HAP-1 (cell line): Measurements from ENCODE around the gene SIX2.
A peak's percentile ranks its signal among the peaks of the same experiment; 100 is the strongest.

Experiments
- DNase-seq, 2 experiments: peaks; one replicate each; pipeline ENCODE4 v3.0.0-alpha.2; 2016 to 2020; ENCODE audit warnings: low spot score in 2 of 2
- H3K27me3 ChIP-seq: fragments of 250-450 bp; sonication (Bioruptor Pico); 2 replicates; pipeline ENCODE4 v1.5.1; 2020; ENCODE audit warnings: low read depth, mild to moderate bottlenecking, moderate library complexity
- H3K36me3 ChIP-seq: fragments of 250-450 bp; sonication (Bioruptor Pico); replicated peaks from 2 replicates; pipeline ENCODE4 v1.5.1; 2020; ENCODE audit warnings: mild to moderate bottlenecking
- H3K4me1 ChIP-seq: fragments of 250-450 bp; sonication (Bioruptor Pico); 2 replicates; pipeline ENCODE4 v1.5.1; 2020; ENCODE audit warnings: mild to moderate bottlenecking
- H3K4me3 ChIP-seq: fragments of 250-450 bp; sonication (Bioruptor Pico); 2 replicates; pipeline ENCODE4 v1.5.1; 2020; ENCODE audit warnings: mild to moderate bottlenecking, moderate library complexity
- H3K9me3 ChIP-seq: fragments of 250-450 bp; sonication (Bioruptor Pico); 2 replicates; pipeline ENCODE4 v1.5.1; 2020; ENCODE audit warnings: mild to moderate bottlenecking, moderate library complexity
- in situ Hi-C: fragments of 300-500 bp; cut with MboI; formaldehyde crosslinking; loops from 3 replicates; pipeline ENCODE4 v1.14.3; 2020; ENCODE audit warnings: low sequenced_read_pairs, inconsistent platforms, mixed read lengths

Gene SIX2

DNA sequence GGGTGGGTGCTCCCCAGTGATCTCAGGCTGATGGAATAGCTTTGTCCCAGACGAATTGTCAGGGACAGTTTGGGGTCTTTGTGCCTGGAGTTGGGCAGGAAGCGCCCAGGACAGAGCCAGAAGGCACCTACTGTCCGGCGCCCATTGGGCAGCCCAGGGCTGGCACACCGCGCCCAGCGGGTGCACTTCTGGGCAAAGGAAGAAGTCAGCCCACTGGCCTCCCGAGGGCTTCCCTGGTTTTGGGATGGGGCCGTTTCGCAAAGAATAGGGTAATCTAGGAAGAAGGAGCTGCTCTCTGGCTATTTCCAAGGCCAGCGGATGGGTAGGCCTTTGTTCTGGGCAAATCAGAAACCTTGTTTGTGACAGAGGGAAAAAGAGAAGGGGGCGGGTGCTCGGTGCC, 3.5 kb upstream of the SIX2 start:
- Histone ChIP-seq H3K4me3 (no peak overlapping the region), H3K36me3 (no peaks in the 10 kb centered on the region), H3K27me3 (peaks cover 7% of the 10 kb centered on the region), H3K9me3 (no peaks in the 10 kb centered on the region), H3K4me1 (peaks cover 11% of the 10 kb centered on the region)
- no peak for DNase-seq
- in situ Hi-C loops, result no loop called here

DNA sequence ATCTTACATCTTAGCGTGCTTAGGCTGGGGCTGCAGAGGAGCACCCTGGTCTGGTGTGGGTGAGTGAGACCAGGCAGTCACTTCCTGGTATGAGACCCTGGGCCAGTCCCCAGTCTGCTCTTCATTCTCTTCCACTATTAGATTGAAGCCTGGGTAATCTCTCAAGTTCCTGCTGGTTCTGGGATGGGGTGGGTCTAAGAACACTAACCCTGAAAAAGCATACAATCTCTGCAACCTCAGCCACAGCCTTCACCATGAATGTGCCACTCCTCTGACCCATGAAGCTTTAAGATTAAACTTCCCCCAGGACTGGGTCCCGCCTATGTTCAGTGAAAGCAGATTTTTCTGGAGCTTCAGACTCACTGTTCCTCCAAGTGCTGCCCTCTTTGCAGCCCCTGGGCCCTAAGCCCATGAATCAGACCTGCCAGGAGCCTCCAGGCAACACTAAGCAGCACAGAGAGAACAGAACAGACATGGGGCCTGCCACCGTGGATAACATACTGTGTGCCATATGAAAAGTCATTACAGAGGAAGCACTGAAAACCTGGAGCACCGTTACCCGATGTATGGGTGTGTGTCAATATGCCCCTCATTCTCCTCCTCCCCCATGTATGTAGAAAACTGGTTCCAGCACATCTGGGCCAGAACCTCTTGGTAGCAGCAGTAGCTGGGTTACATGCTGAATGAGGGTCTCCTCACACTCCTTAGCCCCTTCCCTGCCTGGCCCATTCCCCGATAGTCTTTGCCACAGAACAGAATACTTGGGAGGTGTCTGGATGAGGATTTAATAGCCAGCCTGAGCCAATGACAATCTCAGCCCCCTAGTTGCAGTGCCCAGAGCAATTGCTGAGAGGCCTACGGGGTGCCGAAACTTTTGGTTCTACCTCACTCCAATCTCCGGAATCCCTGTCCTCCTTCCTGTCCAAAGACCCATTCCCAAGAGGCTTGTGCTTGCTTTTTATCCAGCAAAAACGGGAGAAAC, 2.7 kb upstream of the SIX2 start:
- Histone ChIP-seq H3K9me3 (no peaks in the 10 kb centered on the region), H3K4me1 (peaks cover 11% of the 10 kb centered on the region), H3K4me3 (no peak overlapping the region), H3K36me3 (no peaks in the 10 kb centered on the region), H3K27me3 (peaks cover 7% of the 10 kb centered on the region)
- no peak for DNase-seq
- in situ Hi-C loops, result no loop called here

DNA sequence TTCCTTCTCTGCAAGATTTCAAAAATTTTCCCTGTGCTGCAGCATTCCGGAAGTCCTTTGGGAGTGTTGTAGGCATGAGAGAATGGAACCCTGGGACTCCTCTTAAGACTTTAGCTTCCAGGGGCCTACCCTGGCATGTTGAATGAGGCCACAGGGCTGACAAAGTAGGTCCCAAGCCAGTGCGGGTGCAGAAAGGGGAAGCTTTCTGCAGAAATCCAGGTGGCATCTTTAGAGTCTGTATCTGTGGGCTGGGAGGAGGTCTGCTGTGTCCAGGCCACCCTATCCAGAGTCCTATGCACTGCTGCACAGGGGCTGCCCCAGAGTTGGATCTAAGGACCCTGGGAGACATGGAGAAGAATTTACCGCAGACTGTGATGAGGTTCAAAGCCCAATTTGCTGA, 1.9 kb upstream of the SIX2 start:
- H3K36me3 ChIP-seq, result no peaks in the 10 kb centered on the region
- H3K4me1 ChIP-seq, result peaks cover 11% of the 10 kb centered on the region
- H3K9me3 ChIP-seq, result no peaks in the 10 kb centered on the region
- H3K4me3 ChIP-seq, result no peak overlapping the region
- peaks cover 5% of the 10 kb centered on the region; the same call in 1 of the 2 replicates for H3K27me3 ChIP-seq
- no peak for DNase-seq
- in situ Hi-C loops, result no loop called here

DNA sequence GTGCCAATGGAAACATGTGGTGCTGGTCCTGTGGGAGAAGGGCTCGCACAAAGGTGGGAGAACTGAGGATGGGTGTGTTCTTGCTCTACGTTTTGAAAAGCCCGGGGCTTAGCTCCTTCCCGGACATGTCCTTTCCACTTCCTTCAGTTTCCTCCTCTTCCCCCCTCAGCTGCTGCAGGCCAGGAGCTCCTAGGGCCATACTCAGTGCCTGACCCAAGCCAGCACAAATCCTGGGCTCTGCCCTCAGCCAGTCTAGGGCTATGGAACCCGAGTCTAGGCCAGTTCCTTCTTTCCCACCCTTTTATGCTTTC, 1.4 kb upstream of the SIX2 start:
- H3K4me3 ChIP-seq, result no peak overlapping the region
- DNase-seq, result no peak
- in situ Hi-C loops, result no loop called here

DNA sequence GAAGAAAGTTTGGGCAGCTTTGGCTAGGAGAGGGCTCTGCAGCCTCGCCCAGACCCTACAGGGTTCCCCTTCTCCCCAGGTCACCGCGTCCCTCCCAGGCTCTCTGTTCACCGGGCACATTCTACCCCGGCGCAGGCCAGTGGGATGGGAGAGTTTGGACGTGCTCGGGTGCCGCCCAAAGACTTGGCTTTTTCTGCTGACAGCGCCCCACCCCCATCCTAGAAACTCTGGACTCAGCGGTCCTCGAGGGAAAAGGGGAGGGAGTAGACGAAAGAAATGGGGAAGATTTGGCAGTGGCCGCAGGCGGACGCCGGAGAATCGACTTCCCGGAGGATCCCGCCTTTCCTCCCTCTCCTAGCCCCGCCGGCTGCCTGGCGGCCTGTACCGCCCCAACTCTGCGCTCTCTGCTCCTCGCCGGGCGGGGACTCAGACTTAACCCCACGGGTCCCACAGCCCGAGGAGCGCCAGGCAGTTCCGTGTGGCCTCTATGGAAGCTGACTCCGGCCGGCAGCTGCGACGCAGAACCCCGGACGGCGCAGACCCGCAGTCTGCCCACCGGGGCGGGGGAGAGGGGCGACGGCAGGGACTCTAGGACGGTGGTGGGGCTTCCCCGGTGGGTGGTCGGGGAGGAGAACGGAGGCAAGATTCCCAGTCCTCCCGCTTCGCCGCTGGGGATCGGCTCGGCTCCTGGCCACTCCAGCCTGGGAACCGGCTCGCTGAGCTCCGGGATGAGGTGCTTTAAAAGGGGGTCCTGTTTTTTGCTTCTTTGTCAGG, 863 bp upstream of the SIX2 start:
- peaks cover 11% of the 10 kb centered on the region for H3K4me1 ChIP-seq
- no peaks in the 10 kb centered on the region for H3K9me3 ChIP-seq
- DNase-seq, result peak; percentile 40 to 79
- no peaks in the 10 kb centered on the region for H3K27me3 ChIP-seq
- in situ Hi-C loops, result no loop called here
- no peaks in the 10 kb centered on the region for H3K36me3 ChIP-seq
- peak overlapping the region; percentile 30 for H3K4me3 ChIP-seq

More for the DNA sequence above, 1.4 kb upstream of the SIX2 start:
- peaks cover 11% of the 10 kb centered on the region for H3K4me1 ChIP-seq
- no peaks in the 10 kb centered on the region for H3K36me3 ChIP-seq
- H3K27me3 ChIP-seq, result peaks cover under 1% of the 10 kb centered on the region; the same call in 1 of the 2 replicates
- H3K9me3 ChIP-seq, result no peaks in the 10 kb centered on the region

DNA sequence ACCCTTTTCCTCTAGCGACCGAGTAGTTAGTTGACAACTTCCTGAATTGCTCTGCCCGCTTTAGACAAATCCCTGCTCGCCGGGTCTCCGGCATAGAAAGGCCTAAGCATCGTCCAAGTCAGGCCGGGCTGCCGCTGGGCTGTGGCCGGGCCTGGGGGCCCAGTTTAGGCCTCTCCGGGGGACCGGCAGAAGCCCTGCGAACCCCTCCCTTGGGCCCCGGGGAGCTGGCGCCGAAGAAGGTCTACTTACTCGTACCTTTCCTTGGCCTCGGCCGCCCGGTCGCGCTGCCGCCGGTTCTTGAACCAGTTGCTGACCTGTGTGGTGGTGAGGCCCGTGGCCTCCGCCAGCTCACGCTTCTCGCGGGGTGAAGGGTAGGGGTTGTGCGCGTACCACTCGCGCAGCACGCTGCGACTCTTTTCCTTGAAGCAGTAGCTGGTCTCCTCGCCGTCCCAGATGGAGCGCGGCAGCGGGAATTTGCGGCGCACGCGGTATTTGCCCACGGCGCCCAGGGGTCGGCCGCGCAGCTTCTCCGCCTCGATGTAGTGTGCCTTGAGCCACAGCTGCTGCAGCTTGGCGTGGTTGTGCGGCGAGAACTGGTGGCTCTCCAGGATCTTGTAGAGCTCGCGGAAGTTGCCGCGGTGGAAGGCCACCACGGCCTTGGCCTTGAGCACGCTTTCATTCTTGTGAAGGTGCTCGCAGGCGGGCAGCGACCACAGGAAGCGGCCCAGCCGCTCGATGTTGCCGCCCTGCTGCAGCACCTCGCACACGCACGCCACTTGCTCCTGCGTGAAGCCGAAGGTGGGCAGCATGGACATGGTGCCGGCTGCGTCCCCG, 739 bp downstream of the SIX2 start:
- H3K36me3 ChIP-seq, result no peaks in the 10 kb centered on the region
- H3K9me3 ChIP-seq, result no peaks in the 10 kb centered on the region
- peaks cover 7% of the 10 kb centered on the region for H3K4me1 ChIP-seq
- no peaks in the 10 kb centered on the region for H3K27me3 ChIP-seq
- in situ Hi-C loops, result no loop called here
- DNase-seq, result no peak
- H3K4me3 ChIP-seq, result no peak overlapping the region

DNA sequence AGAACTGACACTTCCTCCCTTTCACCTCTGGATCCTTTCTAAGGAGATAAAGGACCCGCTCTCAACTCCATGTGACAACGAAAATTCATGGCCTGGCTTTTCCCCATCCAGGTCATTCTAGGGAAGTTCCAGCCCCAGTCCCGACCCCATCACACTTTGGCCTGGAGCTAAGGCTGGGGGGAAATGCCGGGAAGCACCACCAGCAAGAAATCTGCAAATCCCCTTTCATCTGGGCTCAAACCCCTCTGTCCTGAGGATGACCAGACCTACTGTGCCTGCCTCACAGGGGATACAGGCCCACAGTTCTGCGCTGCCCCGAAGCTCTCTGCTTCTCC, 1.3 kb downstream of the SIX2 start:
- Histone ChIP-seq H3K4me3 (no peak overlapping the region), H3K36me3 (no peaks in the 10 kb centered on the region), H3K9me3 (no peaks in the 10 kb centered on the region), H3K4me1 (peaks cover 6% of the 10 kb centered on the region; the same call in 1 of the 2 replicates), H3K27me3 (no peaks in the 10 kb centered on the region)
- in situ Hi-C loops, result no loop called here
- no peak for DNase-seq

DNA sequence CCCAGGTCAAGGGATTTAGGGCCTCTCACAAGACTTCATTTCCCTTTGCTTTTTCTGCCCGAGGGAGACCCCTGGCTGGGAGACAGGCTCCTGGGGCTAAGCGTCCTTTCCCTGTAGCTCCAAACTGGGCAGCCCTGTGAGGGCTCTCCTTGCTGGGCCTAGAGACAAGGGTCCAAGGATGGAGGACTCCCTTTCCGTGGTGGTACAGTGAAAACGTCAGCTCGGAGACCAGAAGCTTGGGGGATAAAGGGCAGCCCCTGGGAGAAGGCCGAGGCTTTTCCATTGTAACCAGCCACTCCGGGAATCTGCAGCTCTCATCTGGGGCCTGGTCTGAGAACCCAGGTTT, 2.3 kb downstream of the SIX2 start:
- Histone ChIP-seq H3K4me3 (no peak overlapping the region), H3K27me3 (no peaks in the 10 kb centered on the region), H3K36me3 (no peaks in the 10 kb centered on the region), H3K4me1 (peaks cover 6% of the 10 kb centered on the region; the same call in 1 of the 2 replicates), H3K9me3 (no peaks in the 10 kb centered on the region)
- in situ Hi-C loops, result no loop called here
- DNase-seq, result no peak

DNA sequence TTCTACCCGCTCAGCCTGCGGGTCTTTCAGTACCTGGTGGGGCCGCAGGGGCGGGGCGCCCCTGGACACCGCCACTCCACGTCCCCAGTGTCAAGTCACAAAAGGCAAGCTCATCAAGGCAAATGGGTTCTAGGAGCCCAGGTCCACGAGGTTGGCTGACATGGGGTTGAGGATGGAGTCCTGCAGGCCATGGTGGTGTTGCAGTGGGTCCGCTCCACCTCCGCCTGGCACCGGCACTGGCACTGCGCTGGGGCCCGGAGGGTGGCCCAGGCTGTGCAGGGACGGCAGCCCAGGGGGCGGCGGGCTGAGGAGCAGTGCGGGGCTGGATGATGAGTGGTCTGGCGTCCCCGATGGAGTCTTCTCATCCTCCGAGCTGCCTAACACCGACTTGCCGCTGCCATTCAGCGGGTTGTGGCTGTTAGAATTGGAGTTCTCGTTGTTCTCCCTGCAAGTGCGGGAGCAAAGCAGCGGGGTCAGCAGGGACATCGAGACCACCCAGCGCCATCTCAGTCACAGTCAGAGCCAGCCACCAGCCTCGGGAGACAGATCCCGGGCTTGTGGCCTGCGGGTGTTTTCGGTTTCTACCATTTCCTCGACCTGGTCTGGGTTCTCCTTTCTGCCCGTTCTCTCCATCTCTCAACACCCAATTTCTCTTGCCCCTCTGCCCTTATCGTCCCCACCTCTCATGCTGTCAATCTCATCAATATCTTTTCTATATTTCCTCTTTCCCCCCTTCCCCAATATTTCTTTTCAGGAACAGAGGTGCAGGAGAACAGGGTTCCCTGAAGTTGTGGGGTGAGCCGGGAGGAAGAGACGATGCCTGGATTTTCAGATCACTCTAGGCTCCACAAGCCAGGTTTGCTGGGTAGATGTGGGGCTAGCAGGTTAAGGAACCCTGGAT, 3.0 kb downstream of the SIX2 start:
- Histone ChIP-seq H3K9me3 (no peaks in the 10 kb centered on the region), H3K4me1 (peaks cover 6% of the 10 kb centered on the region; the same call in 1 of the 2 replicates), H3K27me3 (no peaks in the 10 kb centered on the region), H3K36me3 (no peaks in the 10 kb centered on the region), H3K4me3 (no peak overlapping the region)
- DNase-seq, result no peak
- in situ Hi-C loops, result no loop called here

DNA sequence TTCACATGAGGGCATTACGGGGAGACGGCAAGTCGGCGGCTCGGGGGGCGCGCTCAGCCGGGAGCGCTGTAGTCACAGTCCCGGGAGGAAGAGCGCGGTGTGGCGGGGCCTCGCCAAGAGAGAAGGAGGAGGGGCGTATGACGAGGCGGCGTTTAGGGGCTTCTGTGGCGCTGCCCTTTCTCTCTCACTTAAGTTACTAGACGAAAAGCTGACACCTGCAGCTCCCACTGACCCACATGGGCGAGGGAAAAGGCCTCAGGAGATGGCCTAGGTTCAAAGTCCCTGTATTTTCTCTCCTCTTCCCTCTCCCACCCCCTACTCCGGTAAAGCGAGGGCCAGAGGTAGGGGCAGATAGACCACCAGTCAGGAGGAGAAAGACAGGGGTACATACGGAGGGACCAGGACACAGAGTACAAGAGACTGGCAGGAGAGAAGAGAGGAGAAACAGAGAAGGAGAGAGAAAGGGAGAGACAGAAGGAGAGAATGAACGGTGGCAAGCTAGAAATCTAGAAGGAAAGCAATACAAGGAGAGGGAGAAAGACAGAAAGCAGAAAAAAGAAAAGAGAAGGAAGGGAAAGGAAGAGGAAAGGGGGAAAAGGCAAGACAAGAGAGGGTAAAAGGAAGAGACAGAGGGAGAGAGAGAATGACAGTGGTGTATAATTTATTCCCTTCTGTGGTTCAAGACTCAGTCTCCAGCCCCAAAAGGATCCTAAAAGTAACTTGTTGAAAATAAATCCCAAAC, 3.8 kb downstream of the SIX2 start:
- Histone ChIP-seq H3K27me3 (no peaks in the 10 kb centered on the region), H3K9me3 (no peaks in the 10 kb centered on the region), H3K4me1 (peaks cover 6% of the 10 kb centered on the region; the same call in 1 of the 2 replicates), H3K36me3 (no peaks in the 10 kb centered on the region), H3K4me3 (no peak overlapping the region)
- DNase-seq, result no peak
- in situ Hi-C loops, result no loop called here

DNA sequence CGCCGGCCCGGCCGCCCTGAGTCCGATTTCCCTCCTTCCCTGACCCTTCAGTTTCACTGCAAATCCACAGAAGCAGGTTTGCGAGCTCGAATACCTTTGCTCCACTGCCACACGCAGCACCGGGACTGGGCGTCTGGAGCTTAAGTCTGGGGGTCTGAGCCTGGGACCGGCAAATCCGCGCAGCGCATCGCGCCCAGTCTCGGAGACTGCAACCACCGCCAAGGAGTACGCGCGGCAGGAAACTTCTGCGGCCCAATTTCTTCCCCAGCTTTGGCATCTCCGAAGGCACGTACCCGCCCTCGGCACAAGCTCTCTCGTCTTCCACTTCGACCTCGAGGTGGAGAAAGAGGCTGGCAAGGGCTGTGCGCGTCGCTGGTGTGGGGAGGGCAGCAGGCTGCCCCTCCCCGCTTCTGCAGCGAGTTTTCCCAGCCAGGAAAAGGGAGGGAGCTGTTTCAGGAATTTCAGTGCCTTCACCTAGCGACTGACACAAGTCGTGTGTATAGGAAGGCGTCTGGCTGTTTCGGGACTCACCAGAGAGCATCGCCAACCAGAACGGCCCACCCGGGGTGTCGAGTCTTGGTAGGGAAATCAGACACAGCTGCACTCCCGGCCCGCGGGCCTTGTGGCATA, 4.6 kb downstream of the SIX2 start:
- no peaks in the 10 kb centered on the region for H3K9me3 ChIP-seq
- H3K4me1 ChIP-seq, result no peaks in the 10 kb centered on the region; the same call in 1 of the 2 replicates
- H3K27me3 ChIP-seq, result no peaks in the 10 kb centered on the region
- in situ Hi-C loops, result no loop called here
- no peak for DNase-seq
- H3K36me3 ChIP-seq, result no peaks in the 10 kb centered on the region
- H3K4me3 ChIP-seq, result no peak overlapping the region
